ENCODE measurements around the gene KCNK1. TPM values are rescaled to one million over a fixed set of nuclear protein-coding genes. Genes with fewer than 3 reads are reported as not detected.

Gene KCNK1
- total and polyA plus RNA-seq, 2 of the 8 experiments (the other 6 are each of a cell fraction or from before 2014, with no cell fraction given), result 11.9 to 16.5 TPM

- Histone ChIP-seq H2BK20ac (ENCODE audit: low read length) (no peak overlapping the region), H3K79me2 (ENCODE audit: control insufficient read depth in 1 of 2, insufficient read depth in 2 of 2, low read length in 2 of 2) (no peaks in the 10 kb centered on the region; a peak in 1 of 4 replicates), H4K5ac (ENCODE audit: insufficient read length, low read depth, low read length) (no peak overlapping the region), H2BK120ac (replicated peaks; ENCODE audit: low read depth, low read length) (no peak overlapping the region), H3K14ac (ENCODE audit: insufficient read length) (no peak overlapping the region), H3K18ac (ENCODE audit: extremely low read depth, low read length) (no peak overlapping the region), H3K9ac (replicated peaks in 1 of 4; ENCODE audit: extremely low read depth in 1 of 4, low read depth in 3 of 4, low read length in 3 of 4) (no peak overlapping the region), H4K20me1 (replicated peaks in 1 of 2; ENCODE audit: control insufficient read depth in 1 of 2, insufficient read depth in 2 of 2, low read length in 2 of 2) (no peaks in the 10 kb centered on the region), H2BK15ac (ENCODE audit: low read length) (no peak overlapping the region), H2AK5ac (ENCODE audit: low read depth, low read length) (no peak overlapping the region), H3K4me2 (ENCODE audit: insufficient read depth in 1 of 2, low read depth in 2 of 2, low read length in 2 of 2) (no peak overlapping the region), H3K4me1 (replicated peaks in 1 of 4; ENCODE audit: control insufficient read depth in 3 of 4, insufficient read depth in 4 of 4, low read length in 3 of 4) (0 out of 7 replicates have a peak, but pooled peaks cover 0 to 2% (median 0%) of the 10 kb centered on the region in 4 experiments), H4K8ac (ENCODE audit: extremely low read depth, insufficient read depth, low read length) (no peak overlapping the region), H2AFZ (ENCODE audit: low read length) (no peak overlapping the region), H3K27ac (ENCODE audit: low read depth, low read length) (no peak overlapping the region), H3K23me2 (ENCODE audit: low read depth, low read length) (no peaks in the 10 kb centered on the region), H3K4ac (replicated peaks; ENCODE audit: insufficient read length, low read depth, low read length) (no peak overlapping the region), H3K36me3 (ENCODE audit: control insufficient read depth in 2 of 4, insufficient read depth in 4 of 4, low read length in 3 of 4) (peaks cover 0 to 4% (median under 1%) of the 10 kb centered on the region in 4 experiments; a peak in 3 of 8 replicates), H2BK5ac (ENCODE audit: low read depth, low read length) (no peak overlapping the region), H3K56ac (replicated peaks; ENCODE audit: insufficient read length, low read depth, low read length) (no peak overlapping the region), H3K79me1 (ENCODE audit: low read depth, low read length) (no peaks in the 10 kb centered on the region), H4K91ac (replicated peaks; ENCODE audit: insufficient read length, low read length) (no peak overlapping the region), H3K27me3 (replicated peaks in 1 of 4; ENCODE audit: control insufficient read depth in 3 of 4, extremely low read depth in 1 of 4, insufficient read depth in 3 of 4, low read length in 3 of 4) (no peaks in the 10 kb centered on the region), H2BK12ac (ENCODE audit: low read depth, low read length) (no peak overlapping the region), H3K4me3 (ENCODE audit: extremely low read depth in 1 of 4, insufficient read depth in 2 of 4, low read depth in 3 of 4, low read length in 4 of 4) (no peak overlapping the region), H3K9me3 (ENCODE audit: insufficient read depth in 2 of 2, low read depth in 1 of 2, low read length in 1 of 2) (no peaks in the 10 kb centered on the region), H3K23ac (ENCODE audit: insufficient read length) (no peak overlapping the region)
- ChIA-PET CTCF (ENCODE audit: partially characterized antibody) (interaction anchor here (0.8 to 2.7 kb wide), 3 partner anchors 12 to 16 kb away, joined by 3 to 10 read pairs (median 3); no protein-coding TSS in a partner anchor), POLR2A (ENCODE audit: partially characterized antibody) (interaction anchor here (1.7 kb wide), 1 partner anchor 11 kb away, joined by 7 read pairs; no protein-coding TSS in a partner anchor)
- WGBS, 2 experiments (ENCODE audit: extremely low coverage in 1 of 2, insufficient coverage in 1 of 2, insufficient read length in 1 of 2, insufficient replicate concordance in 2 of 2, low coverage in 1 of 2, low lambda C conversion rate in 2 of 2, missing lambda C conversion rate in 1 of 2), result 90% methylated on average over 8 of the region's 8 CpGs; no CpG with 5 or more reads in 1 of the 2 experiments
- TF ChIP-seq RNF2 (IDR thresholded peaks at IDR 0.05; ENCODE audit: borderline replicate concordance, low read depth, low read length, missing control alignments, poor library complexity, severe bottlenecking), result no peak
- TF ChIP-seq HDAC6 (IDR thresholded peaks at IDR 0.05; ENCODE audit: low read depth, low read length), result no peak
- TF ChIP-seq CBX5 (IDR thresholded peaks at IDR 0.05; ENCODE audit: low read depth, low read length), result no peak
- no peak for TF ChIP-seq MAX (IDR thresholded peaks at IDR 0.05)
- no peak for TF ChIP-seq RAD21 (IDR thresholded peaks at IDR 0.05 in 1 of 2, conservative IDR thresholded peaks at IDR 0.05 in 1 of 2; ENCODE audit: low read depth in 2 of 2, low read length in 2 of 2)
- no peak for TF ChIP-seq TCF12 (IDR thresholded peaks at IDR 0.05; ENCODE audit: low read depth, low read length)
- no peak for TF ChIP-seq CBX8 (IDR thresholded peaks at IDR 0.05; ENCODE audit: borderline replicate concordance, low read depth, low read length)
- TF ChIP-seq POLR2AphosphoS5 (IDR thresholded peaks at IDR 0.05; ENCODE audit: low read depth, low read length), result no peak
- TF ChIP-seq RBBP5 (IDR thresholded peaks at IDR 0.05; ENCODE audit: borderline replicate concordance, low read depth, low read length), result no peak
- TF ChIP-seq CHD1 (IDR thresholded peaks at IDR 0.05; ENCODE audit: low read depth, low read length), result no peak
- FAIRE-seq (no peak), DNase-seq (ENCODE audit: low read depth in 1 of 2, low spot score in 2 of 2) (no peak)
These were observed 48.8 kb downstream of the KCNK1 start for GRCh38 chr1:233662575-233663304.

Measured in H1 (cell line).